Cerebellar cortex (tissue), 1 donor: Measurements from ENCODE around the gene PPL.
"Not testable (repeated sequence)": the region's sequence is repeated elsewhere in the genome, so short reads cannot be mapped to it uniquely, and the experiment has no call there.

Source experiments
- DNase-seq: peaks from one replicate; pipeline ENCODE4 v3.0.0-alpha.2; 2015; ENCODE audit warnings: low spot score

The PPL gene

DNA sequence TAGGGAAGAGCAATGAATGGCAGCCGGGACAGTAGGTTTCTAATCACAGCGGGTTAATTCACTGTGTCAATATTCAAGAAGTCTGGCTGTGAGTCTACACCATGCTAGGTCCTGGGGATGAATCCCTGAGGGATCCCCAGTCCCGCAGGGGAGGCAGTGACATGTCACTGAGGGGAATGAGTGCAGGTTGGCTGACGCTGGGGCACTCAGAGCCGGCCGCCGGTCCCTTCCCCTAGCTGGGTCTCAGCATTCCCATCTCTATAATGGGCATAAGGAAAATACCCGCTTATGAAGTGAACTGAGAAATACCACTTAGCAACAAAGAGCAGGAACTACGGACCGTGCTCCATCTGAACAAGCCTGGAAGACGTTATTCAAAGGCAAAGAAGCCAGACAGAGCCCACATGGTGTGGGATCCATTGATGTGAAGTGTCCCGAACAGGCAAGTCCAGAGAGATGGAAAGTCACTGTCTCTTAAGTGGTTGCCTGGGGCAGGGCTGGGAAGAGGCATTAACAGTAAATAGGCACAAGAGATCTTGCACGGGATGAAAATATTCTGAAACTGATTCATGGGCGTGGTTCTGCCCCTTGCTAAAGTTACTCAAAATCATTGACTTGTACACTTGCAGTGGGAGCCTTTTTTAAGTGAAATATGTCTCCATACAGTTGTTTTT lies 31.9 kb downstream of the PPL start:
- no peak for DNase-seq

DNA sequence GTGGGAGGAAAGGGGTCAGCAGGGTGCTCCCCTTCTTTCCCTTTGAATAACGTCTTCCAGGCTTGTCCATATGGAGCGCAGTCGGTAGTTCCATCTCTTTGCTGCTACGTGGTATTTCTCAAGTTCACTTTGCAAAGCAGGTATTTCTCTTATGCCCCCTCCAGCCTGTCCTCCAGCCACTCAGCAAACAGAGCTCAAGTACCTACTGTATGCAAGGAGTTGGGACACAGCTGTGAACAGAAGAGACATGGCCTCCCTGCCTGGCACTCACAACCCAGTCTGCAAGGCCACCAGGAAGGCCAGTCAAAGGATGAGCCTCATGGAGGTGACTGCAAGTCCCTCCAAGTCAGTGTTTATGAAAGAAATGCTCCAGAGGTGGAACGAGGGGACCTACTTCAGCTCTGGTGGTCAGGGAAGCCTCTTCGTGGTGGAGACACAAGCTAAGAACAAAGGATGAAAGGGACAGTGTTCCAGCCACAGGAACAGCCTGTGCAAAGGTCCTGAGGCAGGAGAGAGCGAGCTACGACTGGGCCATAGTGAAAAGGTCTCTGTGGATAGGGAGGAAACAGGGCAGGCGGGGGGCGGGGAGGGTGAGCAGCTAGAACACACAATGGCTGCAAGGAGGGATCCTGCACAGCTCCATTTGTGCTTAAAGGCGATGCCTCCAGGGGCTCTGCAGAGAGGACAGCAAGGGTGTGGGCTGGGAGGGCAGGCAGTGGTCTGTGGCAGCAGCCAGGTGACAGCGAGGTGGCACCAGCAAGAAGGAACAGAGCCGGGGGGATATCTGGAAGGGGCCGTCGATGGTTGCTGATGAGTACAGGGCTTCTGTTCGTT lies 32.6 kb downstream of the PPL start:
- DNase-seq = no peak

DNA sequence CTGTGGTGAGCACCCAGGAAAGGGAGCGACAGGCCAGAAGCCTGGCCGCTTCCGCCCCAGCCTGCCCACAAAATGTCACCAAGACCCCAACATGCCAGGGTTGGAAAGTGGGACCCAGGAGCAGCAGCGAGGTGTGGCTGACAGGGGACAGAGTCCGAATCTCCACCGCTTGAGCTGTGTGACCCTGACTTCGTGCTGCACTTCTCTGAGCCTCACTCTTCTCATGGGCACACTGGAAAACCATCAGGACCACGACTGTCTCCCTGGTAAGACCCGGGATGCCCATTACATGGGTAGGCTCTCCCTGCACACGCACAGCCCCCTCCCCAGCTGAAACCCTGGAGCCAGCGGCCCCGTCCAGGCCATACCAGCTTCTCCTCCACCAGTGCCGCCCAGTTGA lies 34.9 kb downstream of the PPL start:
- DNase-seq = no peak

GRCh38 chr16:4900750-4901149 lies 36.2 kb downstream of the PPL start:
- no peak for DNase-seq

- DNase-seq = no peak
These were observed 36.9 kb downstream of the PPL start for GRCh38 chr16:4900036-4900435.

DNA sequence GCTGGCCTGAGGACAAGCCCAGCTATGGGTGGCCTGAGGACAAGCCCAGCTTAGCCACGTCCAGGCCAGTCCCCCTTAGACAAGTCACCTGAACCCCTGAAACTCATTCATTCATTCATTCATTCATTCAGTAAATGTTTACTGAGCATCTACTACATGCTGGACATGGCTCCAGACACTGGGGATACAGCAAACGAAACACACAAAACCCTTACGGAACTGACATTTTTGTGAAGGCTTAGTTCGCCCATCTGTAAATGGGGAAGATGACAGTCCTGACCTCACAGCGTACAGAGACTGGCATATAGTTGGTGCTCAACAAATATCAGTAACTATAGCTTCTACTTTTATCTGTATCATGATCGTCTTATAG lies 37.5 kb downstream of the PPL start:
- no peak for DNase-seq

DNA sequence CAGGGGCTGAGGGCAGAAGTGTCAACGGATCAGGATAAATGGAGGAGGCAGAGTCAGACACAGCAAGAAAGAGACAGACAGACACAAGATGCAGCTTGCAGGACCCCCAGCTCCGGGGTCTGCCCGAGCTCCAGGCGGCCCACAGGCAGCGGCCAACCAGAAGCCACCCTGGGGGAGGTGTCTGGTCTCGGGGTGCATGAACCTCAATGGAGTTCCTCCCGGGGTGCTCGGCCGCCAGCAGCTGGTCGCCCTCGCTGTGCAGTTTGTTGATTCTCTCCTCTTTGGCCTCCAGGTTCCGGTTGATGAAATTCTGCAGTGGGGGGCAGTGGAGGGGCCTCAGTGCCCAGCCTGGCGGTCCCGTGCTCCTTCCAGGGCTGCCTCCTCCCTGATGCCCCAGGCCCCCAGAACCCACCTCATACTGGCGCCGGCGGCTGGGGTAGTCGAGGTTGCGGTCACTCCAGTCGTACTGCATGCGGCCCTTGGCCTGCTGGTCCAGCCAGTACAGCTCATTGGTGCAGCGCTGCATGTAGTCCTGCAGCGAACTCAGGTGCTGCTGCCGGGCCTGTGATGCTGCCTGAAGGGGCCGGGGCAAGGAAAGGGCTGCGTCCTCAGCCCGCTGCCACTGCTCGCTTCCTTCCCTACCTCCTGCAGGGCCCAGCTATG lies 38.0 kb downstream of the PPL start:
- no peak for DNase-seq

GRCh38 chr16:4897328-4897727 lies 39.6 kb downstream of the PPL start:
- no peak for DNase-seq

DNA sequence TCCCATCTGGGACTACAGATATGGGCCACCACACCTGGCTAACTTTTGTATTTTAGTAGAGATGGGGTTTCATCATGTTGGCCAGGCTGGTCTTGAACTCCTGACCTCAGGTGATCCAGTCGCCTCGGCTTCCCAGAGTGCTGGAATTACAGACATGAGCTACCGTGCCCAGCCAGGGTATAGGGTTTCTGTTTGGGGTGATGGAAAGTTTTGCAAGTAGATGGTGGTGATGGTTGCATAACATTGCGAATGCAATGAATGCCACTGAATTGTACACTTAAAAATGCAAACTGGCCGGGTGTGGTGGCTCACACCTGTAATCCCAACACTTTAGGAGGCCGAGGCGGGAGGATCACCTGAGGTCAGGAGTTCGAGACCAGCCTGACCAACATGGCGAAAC lies 40.2 kb downstream of the PPL start:
- DNase-seq = not testable (repeated sequence)

GRCh38 chr16:4895366-4895765 lies 41.6 kb downstream of the PPL start:
- DNase-seq = no peak

DNA sequence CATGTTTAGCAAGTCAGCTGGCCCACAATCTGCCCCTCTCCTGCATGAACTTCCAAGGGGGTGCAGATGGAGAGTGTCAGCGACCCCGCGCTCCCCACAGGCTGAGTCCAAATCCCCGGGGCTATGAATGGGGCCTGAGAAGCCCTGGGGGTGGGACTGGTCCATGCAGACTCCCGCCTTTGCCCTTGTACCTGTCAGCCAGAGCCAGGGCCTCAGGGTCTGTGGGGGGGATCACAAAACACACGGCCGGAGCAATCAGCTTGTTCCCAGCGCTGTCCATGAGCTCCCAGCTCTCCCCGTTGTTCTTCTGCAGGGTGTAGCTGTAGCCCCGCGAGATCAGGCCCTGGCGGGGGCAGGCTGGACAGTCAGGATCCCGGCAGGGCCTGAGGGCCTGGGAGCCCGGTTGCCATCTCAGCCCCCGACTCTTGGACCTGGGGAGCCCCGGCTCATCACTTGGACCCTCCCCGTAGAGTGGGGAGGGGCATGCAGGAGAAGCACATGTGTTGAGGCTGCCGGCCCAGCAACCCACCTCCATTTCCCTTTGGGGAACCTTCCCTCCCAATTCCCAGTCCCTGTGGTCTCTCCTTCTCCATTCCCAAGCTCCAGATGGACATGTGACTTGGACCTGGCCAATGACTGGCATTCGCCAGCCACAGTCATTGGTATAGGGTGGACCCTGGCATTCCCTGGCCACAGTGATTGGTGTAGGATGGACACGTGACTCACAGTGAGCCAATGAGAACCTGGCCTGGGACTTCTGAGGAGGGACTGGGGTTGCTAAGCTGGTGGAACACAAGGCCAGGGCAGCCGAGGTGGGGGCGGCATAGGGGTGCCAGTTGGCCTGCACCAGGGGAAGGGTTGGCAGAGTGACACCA lies 42.4 kb downstream of the PPL start:
- peak; percentile 27 for DNase-seq

GRCh38 chr16:4893103-4893862 lies 43.7 kb downstream of the PPL start:
- DNase-seq = no peak

GRCh38 chr16:4892361-4893102 lies 44.4 kb downstream of the PPL start:
- peak; percentile 18 for DNase-seq

DNA sequence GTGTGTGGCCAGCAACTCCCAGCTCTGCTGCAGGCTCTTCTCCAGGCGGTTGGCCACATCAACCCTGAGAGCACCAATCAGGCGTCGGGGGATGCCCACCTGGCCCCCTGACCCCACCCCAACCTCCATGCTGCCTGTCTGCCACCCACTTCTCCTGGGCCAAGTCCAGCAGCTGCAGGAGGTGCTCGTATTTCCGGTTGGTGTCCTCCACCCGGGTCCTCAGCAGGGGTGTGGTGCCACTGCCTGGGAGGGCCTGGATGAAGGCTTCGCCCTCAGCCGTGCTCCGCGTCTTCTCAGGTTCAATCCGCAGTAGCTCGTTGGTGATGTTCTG lies 45.1 kb downstream of the PPL start:
- no peak for DNase-seq

DNA sequence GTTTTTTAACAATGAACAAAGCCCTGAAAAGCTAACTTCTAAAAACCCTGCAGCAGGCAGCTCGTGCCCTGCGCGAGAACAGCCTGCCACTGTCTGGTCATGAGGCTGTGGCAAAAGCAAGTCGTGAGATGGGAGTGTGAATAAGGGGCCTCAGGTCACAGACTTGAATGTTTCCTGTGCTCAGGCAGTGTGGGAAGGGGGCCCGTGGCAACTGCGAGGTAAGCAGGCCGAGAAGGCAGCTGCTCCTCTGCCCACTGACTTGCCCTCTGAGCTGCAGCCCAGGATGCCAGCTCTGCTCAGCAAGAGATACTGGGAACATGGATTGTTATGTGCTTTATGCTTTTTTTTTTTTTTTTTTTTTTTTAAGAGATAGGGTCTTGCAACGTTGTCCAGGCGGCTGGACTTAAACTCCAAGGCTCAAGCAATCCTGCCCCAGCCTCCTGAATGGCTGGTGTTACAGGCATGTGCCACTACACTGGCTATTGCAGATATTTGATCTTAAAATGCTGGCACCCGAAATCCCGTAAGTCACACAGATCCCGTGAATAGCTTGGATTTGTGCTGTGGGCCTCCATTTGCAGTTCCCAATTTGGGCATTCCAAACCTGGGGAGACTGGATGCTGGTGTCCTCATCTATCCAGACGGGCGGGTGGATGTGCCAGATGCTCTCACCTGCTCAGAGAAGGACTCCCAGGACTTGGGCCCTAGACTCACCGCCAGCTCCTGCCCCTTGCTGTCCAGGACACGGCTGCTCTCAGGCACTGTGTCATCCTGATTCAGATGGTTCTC lies 45.7 kb downstream of the PPL start:
- no peak for DNase-seq

GRCh38 chr16:4890686-4891085 lies 46.3 kb downstream of the PPL start:
- DNase-seq = no peak

DNA sequence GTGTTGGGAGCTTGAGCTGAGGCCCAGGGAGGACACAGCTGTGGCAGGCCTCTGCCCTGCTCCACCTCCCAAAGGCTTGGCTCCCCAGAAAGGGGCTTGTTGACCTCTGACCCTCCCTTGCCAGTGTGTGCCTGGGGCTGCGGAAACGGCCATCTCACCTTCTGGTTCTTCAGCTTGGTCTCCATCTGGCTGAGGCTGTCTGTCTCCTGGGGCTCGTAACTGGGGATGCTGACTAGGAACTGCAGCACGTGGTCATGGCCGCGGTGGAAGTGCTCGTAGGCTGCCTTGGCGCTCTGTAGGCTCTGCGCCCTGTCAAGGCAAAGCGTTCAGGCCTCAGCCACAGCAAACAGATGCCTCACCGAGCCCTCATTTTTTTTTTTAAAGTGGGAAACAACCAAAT lies 46.9 kb downstream of the PPL start:
- DNase-seq = no peak

- peak; percentile 23 for DNase-seq
These were observed 48.4 kb downstream of the PPL start for GRCh38 chr16:4888428-4889135.

GRCh38 chr16:4886151-4886550 lies 50.8 kb downstream of the PPL start:
- DNase-seq = no peak
